GM23338 (cell line): ENCODE results near the gene RAC2. TPM values are rescaled to one million over a fixed set of nuclear protein-coding genes. Genes with fewer than 3 reads are reported as not detected.

Experiments used
- ATAC-seq: fragments of 200-7000 bp; cut with Tn5 transposase; 3 replicates; pipeline ENCODE4 v1.9.1; 2020
- DNase-seq: peaks from one replicate; pipeline ENCODE4 v3.0.0-alpha.2; 2015; ENCODE audit warnings: low spot score
- H2AFZ ChIP-seq: fragments of 200-600 bp; sonication (generic); 2 replicates; pipeline ENCODE4 v1.8.0; 2016; ENCODE audit warnings: antibody characterized with exemption, mild to moderate bottlenecking, moderate library complexity
- H3F3A ChIP-seq: fragments of 200-600 bp; sonication (generic); replicated peaks from 2 replicates; pipeline ENCODE4 v1.8.0; 2017; ENCODE audit warnings: antibody characterized with exemption, mixed run types, low read depth
- H3K27ac ChIP-seq: fragments of 200-600 bp; sonication (generic); 2 replicates; pipeline ENCODE4 v1.6.1; 2016; ENCODE audit warnings: low read depth
- H3K27me3 ChIP-seq: fragments of 200-600 bp; sonication (generic); 2 replicates; pipeline ENCODE4 v1.8.0; 2016; ENCODE audit warnings: mild to moderate bottlenecking, mixed run types, moderate library complexity; ENCODE audit not compliant: insufficient read depth
- H3K36me3 ChIP-seq: fragments of 200-600 bp; sonication (generic); 2 replicates; pipeline ENCODE4 v1.8.0; 2016; ENCODE audit warnings: mild to moderate bottlenecking; ENCODE audit not compliant: insufficient read depth
- H3K4me1 ChIP-seq: fragments of 200-600 bp; sonication (generic); 2 replicates; pipeline ENCODE4 v1.8.0; 2016; ENCODE audit warnings: mild to moderate bottlenecking, moderate library complexity; ENCODE audit not compliant: insufficient read depth
- H3K4me2 ChIP-seq: fragments of 200-600 bp; sonication (generic); 2 replicates; pipeline ENCODE4 v1.7.1; 2017; ENCODE audit warnings: mixed run types
- H3K4me3 ChIP-seq: fragments of 200-600 bp; sonication (generic); 2 replicates; pipeline ENCODE4 v1.6.1; 2016; ENCODE audit warnings: mixed run types
- H3K79me2 ChIP-seq: fragments of 200-600 bp; sonication (generic); replicated peaks from 2 replicates; pipeline ENCODE4 v1.8.0; 2017; ENCODE audit warnings: mild to moderate bottlenecking; ENCODE audit not compliant: insufficient read depth
- H3K9me2 ChIP-seq: fragments of 200-600 bp; sonication (generic); 2 replicates; pipeline ENCODE4 v1.8.0; 2017; ENCODE audit not compliant: insufficient read depth
- H4K20me1 ChIP-seq: fragments of 200-600 bp; sonication (generic); replicated peaks from 2 replicates; pipeline ENCODE4 v1.8.0; 2017; ENCODE audit warnings: mild to moderate bottlenecking; ENCODE audit not compliant: insufficient read depth
- H3K27ac Mint-ChIP-seq: 2 replicates; pipeline ENCODE4 v1.8.0; 2020; ENCODE audit warnings: inconsistent platforms, mild to moderate bottlenecking, moderate library complexity, mixed read lengths
- H3K27me3 Mint-ChIP-seq: 3 replicates; pipeline ENCODE4 v1.8.0; 2022; ENCODE audit warnings: low read depth, mild to moderate bottlenecking, moderate library complexity, mixed read lengths, inconsistent platforms; ENCODE audit not compliant: insufficient read depth, poor library complexity
- H3K36me3 Mint-ChIP-seq: 3 replicates; pipeline ENCODE4 v1.8.0; 2021; ENCODE audit warnings: low read depth, mild to moderate bottlenecking, inconsistent platforms, moderate library complexity, mixed read lengths
- H3K4me1 Mint-ChIP-seq: 3 replicates; pipeline ENCODE4 v1.8.0; 2020; ENCODE audit warnings: mild to moderate bottlenecking, inconsistent platforms, mixed read lengths
- H3K4me3 Mint-ChIP-seq: 3 replicates; pipeline ENCODE4 v1.8.0; 2021; ENCODE audit warnings: moderate library complexity, mild to moderate bottlenecking, inconsistent platforms, mixed read lengths
- H3K9me3 Mint-ChIP-seq: 3 replicates; pipeline ENCODE4 v1.8.0; 2020; ENCODE audit warnings: moderate library complexity, mild to moderate bottlenecking, inconsistent platforms, mixed read lengths
- CREB1 ChIP-seq: fragments of 250-450 bp; sonication (Bioruptor Pico); IDR thresholded peaks from 2 replicates; pipeline ENCODE4 v1.5.0; 2020; ENCODE audit warnings: low read depth, mild to moderate bottlenecking, moderate library complexity
- EZH2 ChIP-seq: fragments of 200-600 bp; sonication (generic); IDR thresholded peaks from one replicate; pipeline ENCODE4 v1.8.0; 2017; ENCODE audit warnings: antibody characterized with exemption, mild to moderate bottlenecking, low read depth; ENCODE audit not compliant: unreplicated experiment
- EZH2phosphoT487 ChIP-seq: fragments of 200-600 bp; sonication (generic); IDR thresholded peaks from one replicate; pipeline ENCODE4 v1.8.1; 2018; ENCODE audit warnings: antibody characterized with exemption; ENCODE audit not compliant: unreplicated experiment
- JUNB ChIP-seq: IDR thresholded peaks from one replicate; pipeline ENCODE4 v1.6.1; 2016; ENCODE audit warnings: antibody characterized with exemption; ENCODE audit not compliant: unreplicated experiment
- NANOG ChIP-seq: IDR thresholded peaks from 2 replicates; pipeline ENCODE4 v1.6.1; 2016; ENCODE audit warnings: antibody characterized with exemption, borderline replicate concordance
- POLR2AphosphoS5 ChIP-seq: IDR thresholded peaks from 2 replicates; pipeline ENCODE4 v1.6.1; 2016; ENCODE audit warnings: antibody characterized with exemption, low read depth
- STAT1 ChIP-seq: IDR thresholded peaks from one replicate; pipeline ENCODE4 v1.6.1; 2016; ENCODE audit warnings: antibody characterized with exemption; ENCODE audit not compliant: unreplicated experiment
- ZNF331 ChIP-seq: fragments of 250-450 bp; sonication (Bioruptor Pico); IDR thresholded peaks from 2 replicates; pipeline ENCODE4 v1.5.0; 2020; ENCODE audit warnings: low read depth, mild to moderate bottlenecking, moderate library complexity
- polyA plus RNA-seq: library from polyadenylated mRNA; unstranded; fragments of >200 nt; fragmentation: Nextera tagmentation; extraction: Ambion mirVana; gene quantifications from 2 replicates; pipeline ENCODE4 v1.2.1, GENCODE V29; 2016
- total RNA-seq: library from RNA; depleted of rRNA; stranded (reverse); fragments of >200 nt; shearing (Covaris generic); gene quantifications from 2 replicates; pipeline ENCODE4 v1.2.3, GENCODE V29; 2014
- TF ChIP-seq, protein P1 (sequence below): fragments of 250-450 bp; sonication (Bioruptor Pico); IDR thresholded peaks from 2 replicates; pipeline ENCODE4 v1.5.0; 2020; ENCODE audit warnings: mild to moderate bottlenecking, moderate library complexity
- TF ChIP-seq, protein P2 (sequence below), 2 experiments: fragments of 200-600 bp in 1 of 2; sonication (generic) in 1 of 2; conservative IDR thresholded peaks; 2 replicates each; pipeline versions ENCODE4 v1.5.1 to v1.6.1; 2016 to 2017; ENCODE audit warnings: antibody characterized with exemption in 2 of 2, low read depth in 2 of 2, mild to moderate bottlenecking in 2 of 2, moderate library complexity in 1 of 2
- TF ChIP-seq, protein P3 (sequence below): IDR thresholded peaks from one replicate; pipeline ENCODE4 v1.6.1; 2018; ENCODE audit warnings: antibody characterized with exemption; ENCODE audit not compliant: unreplicated experiment
- TF ChIP-seq, protein P4 (sequence below): IDR thresholded peaks from 2 replicates; pipeline ENCODE4 v1.6.1; 2016; ENCODE audit warnings: antibody characterized with exemption

Gene RAC2
- total and polyA plus RNA-seq, 2 experiments from 2014 or later = 2.4 to 2.7 TPM

DNA sequence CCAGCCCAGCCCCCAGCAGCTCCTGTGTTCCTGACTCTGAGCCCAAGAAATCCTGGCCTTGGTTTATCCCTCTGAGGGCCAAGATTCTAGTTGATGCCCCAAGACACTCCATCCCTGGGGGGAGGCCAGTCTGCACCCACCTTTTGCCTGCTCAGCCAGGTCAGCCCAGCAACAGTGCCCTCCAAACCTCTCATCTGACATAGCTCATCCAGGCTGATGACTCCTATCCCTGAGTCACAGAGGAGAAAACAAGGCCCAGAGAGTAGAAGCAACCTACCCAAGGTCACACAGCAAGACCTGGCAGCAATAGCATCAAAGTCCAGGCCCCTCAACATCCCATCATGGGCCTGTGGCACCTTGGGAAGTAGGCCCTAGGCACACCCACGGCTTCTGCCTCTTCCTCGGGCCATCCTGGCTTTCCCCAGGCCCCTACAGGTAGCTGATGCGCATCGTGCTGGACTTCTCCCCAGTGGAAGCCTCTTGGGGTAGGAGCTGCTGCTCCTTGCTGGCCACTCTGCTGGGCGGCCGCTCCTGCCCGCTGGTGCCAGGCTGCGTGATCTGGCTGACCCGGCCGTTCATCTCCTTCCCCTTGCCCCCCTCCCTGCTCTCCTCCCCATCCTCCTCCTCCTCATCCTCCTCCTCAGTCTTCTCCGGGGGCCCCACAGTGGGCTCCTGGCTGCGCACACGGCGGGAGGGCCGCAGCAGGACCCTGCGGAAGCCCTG, 37.8 kb downstream of the RAC2 start:
- no peaks in the 10 kb centered on the region for H3K79me2 ChIP-seq
- H3K27ac ChIP-seq = no peak overlapping the region
- no peaks in the 10 kb centered on the region for H3K4me1 ChIP-seq
- no peak for DNase-seq
- H3F3A ChIP-seq = no peaks in the 10 kb centered on the region
- no peaks in the 10 kb centered on the region for H4K20me1 ChIP-seq
- H3K9me2 ChIP-seq = no peaks in the 10 kb centered on the region
- H3K36me3 ChIP-seq = no peaks in the 10 kb centered on the region
- H3K4me1 Mint-ChIP-seq = no peaks in the 10 kb centered on the region; the same call in 2 of the 3 replicates
- TF ChIP-seq, protein P1, sequence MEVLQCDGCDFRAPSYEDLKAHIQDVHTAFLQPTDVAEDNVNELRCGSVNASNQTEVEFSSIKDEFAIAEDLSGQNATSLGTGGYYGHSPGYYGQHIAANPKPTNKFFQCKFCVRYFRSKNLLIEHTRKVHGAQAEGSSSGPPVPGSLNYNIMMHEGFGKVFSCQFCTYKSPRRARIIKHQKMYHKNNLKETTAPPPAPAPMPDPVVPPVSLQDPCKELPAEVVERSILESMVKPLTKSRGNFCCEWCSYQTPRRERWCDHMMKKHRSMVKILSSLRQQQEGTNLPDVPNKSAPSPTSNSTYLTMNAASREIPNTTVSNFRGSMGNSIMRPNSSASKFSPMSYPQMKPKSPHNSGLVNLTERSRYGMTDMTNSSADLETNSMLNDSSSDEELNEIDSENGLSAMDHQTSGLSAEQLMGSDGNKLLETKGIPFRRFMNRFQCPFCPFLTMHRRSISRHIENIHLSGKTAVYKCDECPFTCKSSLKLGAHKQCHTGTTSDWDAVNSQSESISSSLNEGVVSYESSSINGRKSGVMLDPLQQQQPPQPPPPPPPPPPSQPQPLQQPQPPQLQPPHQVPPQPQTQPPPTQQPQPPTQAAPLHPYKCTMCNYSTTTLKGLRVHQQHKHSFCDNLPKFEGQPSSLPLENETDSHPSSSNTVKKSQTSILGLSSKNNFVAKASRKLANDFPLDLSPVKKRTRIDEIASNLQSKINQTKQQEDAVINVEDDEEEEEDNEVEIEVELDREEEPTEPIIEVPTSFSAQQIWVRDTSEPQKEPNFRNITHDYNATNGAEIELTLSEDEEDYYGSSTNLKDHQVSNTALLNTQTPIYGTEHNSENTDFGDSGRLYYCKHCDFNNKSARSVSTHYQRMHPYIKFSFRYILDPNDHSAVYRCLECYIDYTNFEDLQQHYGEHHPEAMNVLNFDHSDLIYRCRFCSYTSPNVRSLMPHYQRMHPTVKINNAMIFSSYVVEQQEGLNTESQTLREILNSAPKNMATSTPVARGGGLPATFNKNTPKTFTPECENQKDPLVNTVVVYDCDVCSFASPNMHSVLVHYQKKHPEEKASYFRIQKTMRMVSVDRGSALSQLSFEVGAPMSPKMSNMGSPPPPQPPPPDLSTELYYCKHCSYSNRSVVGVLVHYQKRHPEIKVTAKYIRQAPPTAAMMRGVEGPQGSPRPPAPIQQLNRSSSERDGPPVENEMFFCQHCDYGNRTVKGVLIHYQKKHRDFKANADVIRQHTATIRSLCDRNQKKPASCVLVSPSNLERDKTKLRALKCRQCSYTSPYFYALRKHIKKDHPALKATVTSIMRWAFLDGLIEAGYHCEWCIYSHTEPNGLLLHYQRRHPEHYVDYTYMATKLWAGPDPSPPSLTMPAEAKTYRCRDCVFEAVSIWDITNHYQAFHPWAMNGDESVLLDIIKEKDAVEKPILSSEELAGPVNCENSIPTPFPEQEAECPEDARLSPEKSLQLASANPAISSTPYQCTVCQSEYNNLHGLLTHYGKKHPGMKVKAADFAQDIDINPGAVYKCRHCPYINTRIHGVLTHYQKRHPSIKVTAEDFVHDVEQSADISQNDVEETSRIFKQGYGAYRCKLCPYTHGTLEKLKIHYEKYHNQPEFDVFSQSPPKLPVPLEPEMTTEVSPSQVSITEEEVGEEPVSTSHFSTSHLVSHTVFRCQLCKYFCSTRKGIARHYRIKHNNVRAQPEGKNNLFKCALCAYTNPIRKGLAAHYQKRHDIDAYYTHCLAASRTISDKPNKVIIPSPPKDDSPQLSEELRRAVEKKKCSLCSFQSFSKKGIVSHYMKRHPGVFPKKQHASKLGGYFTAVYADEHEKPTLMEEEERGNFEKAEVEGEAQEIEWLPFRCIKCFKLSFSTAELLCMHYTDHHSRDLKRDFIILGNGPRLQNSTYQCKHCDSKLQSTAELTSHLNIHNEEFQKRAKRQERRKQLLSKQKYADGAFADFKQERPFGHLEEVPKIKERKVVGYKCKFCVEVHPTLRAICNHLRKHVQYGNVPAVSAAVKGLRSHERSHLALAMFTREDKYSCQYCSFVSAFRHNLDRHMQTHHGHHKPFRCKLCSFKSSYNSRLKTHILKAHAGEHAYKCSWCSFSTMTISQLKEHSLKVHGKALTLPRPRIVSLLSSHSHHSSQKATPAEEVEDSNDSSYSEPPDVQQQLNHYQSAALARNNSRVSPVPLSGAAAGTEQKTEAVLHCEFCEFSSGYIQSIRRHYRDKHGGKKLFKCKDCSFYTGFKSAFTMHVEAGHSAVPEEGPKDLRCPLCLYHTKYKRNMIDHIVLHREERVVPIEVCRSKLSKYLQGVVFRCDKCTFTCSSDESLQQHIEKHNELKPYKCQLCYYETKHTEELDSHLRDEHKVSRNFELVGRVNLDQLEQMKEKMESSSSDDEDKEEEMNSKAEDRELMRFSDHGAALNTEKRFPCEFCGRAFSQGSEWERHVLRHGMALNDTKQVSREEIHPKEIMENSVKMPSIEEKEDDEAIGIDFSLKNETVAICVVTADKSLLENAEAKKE (CRISPR knock-in tag) = no peak
- TF ChIP-seq POLR2AphosphoS5 (no peak), EZH2phosphoT487 (no peak), JUNB (no peak), NANOG (no peak), CREB1 (CRISPR knock-in tag) (no peak), EZH2 (no peak), ZNF331 (no peak), STAT1 (no peak)
- TF ChIP-seq, protein P2, sequence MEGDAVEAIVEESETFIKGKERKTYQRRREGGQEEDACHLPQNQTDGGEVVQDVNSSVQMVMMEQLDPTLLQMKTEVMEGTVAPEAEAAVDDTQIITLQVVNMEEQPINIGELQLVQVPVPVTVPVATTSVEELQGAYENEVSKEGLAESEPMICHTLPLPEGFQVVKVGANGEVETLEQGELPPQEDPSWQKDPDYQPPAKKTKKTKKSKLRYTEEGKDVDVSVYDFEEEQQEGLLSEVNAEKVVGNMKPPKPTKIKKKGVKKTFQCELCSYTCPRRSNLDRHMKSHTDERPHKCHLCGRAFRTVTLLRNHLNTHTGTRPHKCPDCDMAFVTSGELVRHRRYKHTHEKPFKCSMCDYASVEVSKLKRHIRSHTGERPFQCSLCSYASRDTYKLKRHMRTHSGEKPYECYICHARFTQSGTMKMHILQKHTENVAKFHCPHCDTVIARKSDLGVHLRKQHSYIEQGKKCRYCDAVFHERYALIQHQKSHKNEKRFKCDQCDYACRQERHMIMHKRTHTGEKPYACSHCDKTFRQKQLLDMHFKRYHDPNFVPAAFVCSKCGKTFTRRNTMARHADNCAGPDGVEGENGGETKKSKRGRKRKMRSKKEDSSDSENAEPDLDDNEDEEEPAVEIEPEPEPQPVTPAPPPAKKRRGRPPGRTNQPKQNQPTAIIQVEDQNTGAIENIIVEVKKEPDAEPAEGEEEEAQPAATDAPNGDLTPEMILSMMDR (conservative IDR thresholded peaks at IDR 0.05; ENCODE audit: low read depth in 2 of 2) = no peak
- TF ChIP-seq, protein P3, sequence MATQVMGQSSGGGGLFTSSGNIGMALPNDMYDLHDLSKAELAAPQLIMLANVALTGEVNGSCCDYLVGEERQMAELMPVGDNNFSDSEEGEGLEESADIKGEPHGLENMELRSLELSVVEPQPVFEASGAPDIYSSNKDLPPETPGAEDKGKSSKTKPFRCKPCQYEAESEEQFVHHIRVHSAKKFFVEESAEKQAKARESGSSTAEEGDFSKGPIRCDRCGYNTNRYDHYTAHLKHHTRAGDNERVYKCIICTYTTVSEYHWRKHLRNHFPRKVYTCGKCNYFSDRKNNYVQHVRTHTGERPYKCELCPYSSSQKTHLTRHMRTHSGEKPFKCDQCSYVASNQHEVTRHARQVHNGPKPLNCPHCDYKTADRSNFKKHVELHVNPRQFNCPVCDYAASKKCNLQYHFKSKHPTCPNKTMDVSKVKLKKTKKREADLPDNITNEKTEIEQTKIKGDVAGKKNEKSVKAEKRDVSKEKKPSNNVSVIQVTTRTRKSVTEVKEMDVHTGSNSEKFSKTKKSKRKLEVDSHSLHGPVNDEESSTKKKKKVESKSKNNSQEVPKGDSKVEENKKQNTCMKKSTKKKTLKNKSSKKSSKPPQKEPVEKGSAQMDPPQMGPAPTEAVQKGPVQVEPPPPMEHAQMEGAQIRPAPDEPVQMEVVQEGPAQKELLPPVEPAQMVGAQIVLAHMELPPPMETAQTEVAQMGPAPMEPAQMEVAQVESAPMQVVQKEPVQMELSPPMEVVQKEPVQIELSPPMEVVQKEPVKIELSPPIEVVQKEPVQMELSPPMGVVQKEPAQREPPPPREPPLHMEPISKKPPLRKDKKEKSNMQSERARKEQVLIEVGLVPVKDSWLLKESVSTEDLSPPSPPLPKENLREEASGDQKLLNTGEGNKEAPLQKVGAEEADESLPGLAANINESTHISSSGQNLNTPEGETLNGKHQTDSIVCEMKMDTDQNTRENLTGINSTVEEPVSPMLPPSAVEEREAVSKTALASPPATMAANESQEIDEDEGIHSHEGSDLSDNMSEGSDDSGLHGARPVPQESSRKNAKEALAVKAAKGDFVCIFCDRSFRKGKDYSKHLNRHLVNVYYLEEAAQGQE = no peak
- TF ChIP-seq, protein P4, sequence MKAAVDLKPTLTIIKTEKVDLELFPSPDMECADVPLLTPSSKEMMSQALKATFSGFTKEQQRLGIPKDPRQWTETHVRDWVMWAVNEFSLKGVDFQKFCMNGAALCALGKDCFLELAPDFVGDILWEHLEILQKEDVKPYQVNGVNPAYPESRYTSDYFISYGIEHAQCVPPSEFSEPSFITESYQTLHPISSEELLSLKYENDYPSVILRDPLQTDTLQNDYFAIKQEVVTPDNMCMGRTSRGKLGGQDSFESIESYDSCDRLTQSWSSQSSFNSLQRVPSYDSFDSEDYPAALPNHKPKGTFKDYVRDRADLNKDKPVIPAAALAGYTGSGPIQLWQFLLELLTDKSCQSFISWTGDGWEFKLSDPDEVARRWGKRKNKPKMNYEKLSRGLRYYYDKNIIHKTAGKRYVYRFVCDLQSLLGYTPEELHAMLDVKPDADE = no peak
- peaks cover 6% of the 10 kb centered on the region for H3K27me3 Mint-ChIP-seq
- H3K4me3 Mint-ChIP-seq = no peak overlapping the region
- no peak overlapping the region for H2AFZ ChIP-seq
- ATAC-seq = no peak
- H3K9me3 Mint-ChIP-seq = no peaks in the 10 kb centered on the region
- H3K27ac Mint-ChIP-seq = no peak overlapping the region
- no peak overlapping the region for H3K4me3 ChIP-seq
- H3K36me3 Mint-ChIP-seq = no peaks in the 10 kb centered on the region
- no peak overlapping the region for H3K4me2 ChIP-seq
- no peaks in the 10 kb centered on the region for H3K27me3 ChIP-seq
